ENCODE data around the gene SPSB4. TPM values are rescaled to one million over a fixed set of nuclear protein-coding genes. Genes with fewer than 3 reads are reported as not detected.

Gene SPSB4
- total and polyA plus RNA-seq, 2 donors (not counting 3 experiments of a cell fraction or from before 2014, with no cell fraction given), result 0.06 to 0.22 TPM

GRCh38 chr3:141085343-141086070 is 34.4 kb downstream of the SPSB4 start:
- H3K4me1 ChIP-seq (ENCODE audit: control insufficient read depth, extremely low read depth, insufficient read depth, low read length), result no peaks in the 10 kb centered on the region
- no peak overlapping the region for H3K4me3 ChIP-seq (replicated peaks in 1 of 3; ENCODE audit: insufficient read depth in 1 of 3, low read depth in 1 of 3, low read length in 3 of 3)
- POLR2A ChIA-PET, result no interaction called here
- no TSS peak for BruUV-seq (replicated peaks)
- dilution Hi-C loops (cut with MboI; ENCODE audit: extremely low pct_ligation_motif_present, low sequenced_read_pairs) (no loop called here), intact Hi-C loops (cut with micrococcal nuclease) (no loop called here)
- no peaks in the 10 kb centered on the region for H3K9me1 ChIP-seq (replicated peaks; ENCODE audit: control insufficient read depth, extremely low read depth, insufficient read depth, low read length)
- no peak for DNase-seq (ENCODE audit: low read depth, low spot score)
- TF ChIP-seq EZH2 (IDR thresholded peaks at IDR 0.05; ENCODE audit: borderline replicate concordance, low read depth, low read length, severe bottlenecking) (no peak), JUN (IDR thresholded peaks at IDR 0.05; ENCODE audit: borderline replicate concordance, insufficient read depth, insufficient read length, low read depth) (no peak)
- no peak for FAIRE-seq
- no peaks in the 10 kb centered on the region for H3K36me3 ChIP-seq (ENCODE audit: control insufficient read depth in 2 of 2, extremely low read depth in 1 of 2, insufficient read depth in 2 of 2, low read length in 2 of 2)
- CTCF ChIA-PET, result interaction anchor here (1.6 kb wide), 1 partner anchor 58 kb away, joined by 3 read pairs; no protein-coding TSS in a partner anchor
- no peak overlapping the region for H3K9ac ChIP-seq (replicated peaks; ENCODE audit: extremely low read depth, insufficient read depth, low read length)
- no peaks in the 10 kb centered on the region for H4K20me1 ChIP-seq (replicated peaks; ENCODE audit: control insufficient read depth, extremely low read depth, insufficient read depth, low read length)
- no peaks in the 10 kb centered on the region for H3K27me3 ChIP-seq (ENCODE audit: control insufficient read depth in 2 of 2, insufficient read depth in 2 of 2, low read length in 2 of 2)
- no peak overlapping the region for H3K4me2 ChIP-seq (ENCODE audit: insufficient read depth, low read length)
- no peaks in the 10 kb centered on the region for H3K79me2 ChIP-seq (ENCODE audit: control insufficient read depth, insufficient read depth, low read length)
- no peak overlapping the region for H2AFZ ChIP-seq (ENCODE audit: low read depth, low read length)
- H3K9me3 ChIP-seq (replicated peaks; ENCODE audit: control insufficient read depth, insufficient read depth, low read length), result no peaks in the 10 kb centered on the region
- H3K27ac ChIP-seq (ENCODE audit: insufficient read depth, low read depth, low read length), result no peak overlapping the region

DNA sequence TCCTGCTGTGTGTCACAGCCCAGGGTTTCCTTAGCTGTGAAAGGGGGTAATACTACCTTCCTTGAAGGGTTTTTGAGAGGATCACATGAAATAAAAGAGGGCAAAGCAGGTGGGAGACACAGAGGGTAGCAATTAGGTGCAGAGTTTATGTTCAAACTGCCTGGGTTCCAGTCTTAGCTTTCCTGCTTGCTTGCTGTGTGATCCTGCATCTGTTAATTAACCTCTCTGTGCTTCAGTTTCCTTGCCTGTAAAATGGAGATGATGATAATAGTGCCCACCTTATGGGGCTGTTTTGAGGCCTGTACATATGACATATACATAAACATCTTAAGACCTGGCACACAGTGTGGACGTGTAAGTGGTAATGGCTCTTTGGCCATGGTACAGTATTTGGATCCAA is 35.0 kb downstream of the SPSB4 start:
- no peak overlapping the region for H3K4me2 ChIP-seq (ENCODE audit: insufficient read depth, low read length)
- FAIRE-seq (no peak), DNase-seq (ENCODE audit: low read depth, low spot score) (no peak)
- TF ChIP-seq EZH2 (IDR thresholded peaks at IDR 0.05; ENCODE audit: borderline replicate concordance, low read depth, low read length, severe bottlenecking) (no peak), JUN (IDR thresholded peaks at IDR 0.05; ENCODE audit: borderline replicate concordance, insufficient read depth, insufficient read length, low read depth) (no peak), GATA2 (IDR thresholded peaks at IDR 0.05; ENCODE audit: insufficient read depth, insufficient read length, low read depth, low read length) (no peak), POLR2AphosphoS5 (IDR thresholded peaks at IDR 0.05; ENCODE audit: insufficient read depth, low read depth, low read length) (no peak), FOS (IDR thresholded peaks at IDR 0.05; ENCODE audit: borderline replicate concordance, insufficient read depth, low read length) (no peak), POLR2A (IDR thresholded peaks at IDR 0.05; ENCODE audit: low read depth, low read length) (no peak)
- TF ChIP-seq, protein P1, sequence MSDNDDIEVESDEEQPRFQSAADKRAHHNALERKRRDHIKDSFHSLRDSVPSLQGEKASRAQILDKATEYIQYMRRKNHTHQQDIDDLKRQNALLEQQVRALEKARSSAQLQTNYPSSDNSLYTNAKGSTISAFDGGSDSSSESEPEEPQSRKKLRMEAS (IDR thresholded peaks at IDR 0.05; ENCODE audit: insufficient read depth, insufficient read length), result no peak
- TF ChIP-seq, protein P2, sequence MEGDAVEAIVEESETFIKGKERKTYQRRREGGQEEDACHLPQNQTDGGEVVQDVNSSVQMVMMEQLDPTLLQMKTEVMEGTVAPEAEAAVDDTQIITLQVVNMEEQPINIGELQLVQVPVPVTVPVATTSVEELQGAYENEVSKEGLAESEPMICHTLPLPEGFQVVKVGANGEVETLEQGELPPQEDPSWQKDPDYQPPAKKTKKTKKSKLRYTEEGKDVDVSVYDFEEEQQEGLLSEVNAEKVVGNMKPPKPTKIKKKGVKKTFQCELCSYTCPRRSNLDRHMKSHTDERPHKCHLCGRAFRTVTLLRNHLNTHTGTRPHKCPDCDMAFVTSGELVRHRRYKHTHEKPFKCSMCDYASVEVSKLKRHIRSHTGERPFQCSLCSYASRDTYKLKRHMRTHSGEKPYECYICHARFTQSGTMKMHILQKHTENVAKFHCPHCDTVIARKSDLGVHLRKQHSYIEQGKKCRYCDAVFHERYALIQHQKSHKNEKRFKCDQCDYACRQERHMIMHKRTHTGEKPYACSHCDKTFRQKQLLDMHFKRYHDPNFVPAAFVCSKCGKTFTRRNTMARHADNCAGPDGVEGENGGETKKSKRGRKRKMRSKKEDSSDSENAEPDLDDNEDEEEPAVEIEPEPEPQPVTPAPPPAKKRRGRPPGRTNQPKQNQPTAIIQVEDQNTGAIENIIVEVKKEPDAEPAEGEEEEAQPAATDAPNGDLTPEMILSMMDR (IDR thresholded peaks at IDR 0.05; ENCODE audit: extremely low read depth in 1 of 2, insufficient read depth in 1 of 2, low read depth in 1 of 2, low read length in 2 of 2), result no peak
- no peaks in the 10 kb centered on the region for H3K27me3 ChIP-seq (ENCODE audit: control insufficient read depth in 2 of 2, insufficient read depth in 2 of 2, low read length in 2 of 2)
- intact Hi-C loops (cut with micrococcal nuclease), result no loop called here
- H3K4me1 ChIP-seq (ENCODE audit: control insufficient read depth, extremely low read depth, insufficient read depth, low read length), result no peaks in the 10 kb centered on the region
- no peak overlapping the region for H2AFZ ChIP-seq (ENCODE audit: low read depth, low read length)
- H3K27ac ChIP-seq (ENCODE audit: insufficient read depth, low read depth, low read length), result no peak overlapping the region
- no peak overlapping the region for H3K4me3 ChIP-seq (replicated peaks in 1 of 3; ENCODE audit: insufficient read depth in 1 of 3, low read depth in 1 of 3, low read length in 3 of 3)
- dilution Hi-C loops (cut with MboI; ENCODE audit: extremely low pct_ligation_motif_present, low sequenced_read_pairs), result no loop called here
- no TSS peak for BruUV-seq (replicated peaks)
- POLR2A ChIA-PET, result no interaction called here
- H3K36me3 ChIP-seq (ENCODE audit: control insufficient read depth in 2 of 2, extremely low read depth in 1 of 2, insufficient read depth in 2 of 2, low read length in 2 of 2), result no peaks in the 10 kb centered on the region
- CTCF ChIA-PET, result interaction anchor here (1.3 to 1.6 kb wide), 2 partner anchors 19 to 57 kb away, joined by 3 to 4 read pairs; no protein-coding TSS in a partner anchor
- H4K20me1 ChIP-seq (replicated peaks; ENCODE audit: control insufficient read depth, extremely low read depth, insufficient read depth, low read length), result no peaks in the 10 kb centered on the region
- no peaks in the 10 kb centered on the region for H3K9me1 ChIP-seq (replicated peaks; ENCODE audit: control insufficient read depth, extremely low read depth, insufficient read depth, low read length)
- H3K79me2 ChIP-seq (ENCODE audit: control insufficient read depth, insufficient read depth, low read length), result no peaks in the 10 kb centered on the region
- no peak overlapping the region for H3K9ac ChIP-seq (replicated peaks; ENCODE audit: extremely low read depth, insufficient read depth, low read length)
- H3K9me3 ChIP-seq (replicated peaks; ENCODE audit: control insufficient read depth, insufficient read depth, low read length), result no peaks in the 10 kb centered on the region
